Loucy (cell line): ENCODE measurements around the gene CENPU.

Source experiments
- H2AFZ ChIP-seq: fragments of 200-600 bp; sonication (generic); 2 replicates; pipeline ENCODE4 v1.6.0; 2016; ENCODE audit warnings: antibody characterized with exemption, mild to moderate bottlenecking, low read length, moderate library complexity
- H3F3A ChIP-seq: fragments of 200-600 bp; 2 replicates; pipeline ENCODE4 v1.6.0; 2016; ENCODE audit warnings: antibody characterized with exemption, low read depth, mild to moderate bottlenecking
- H3K27me3 ChIP-seq: fragments of 200-600 bp; sonication (generic); 2 replicates; pipeline ENCODE4 v1.6.1; 2014; ENCODE audit warnings: low read length, mild to moderate bottlenecking; ENCODE audit not compliant: insufficient read depth, poor library complexity, severe bottlenecking
- H3K36me3 ChIP-seq: fragments of 200-600 bp; sonication (generic); 2 replicates; pipeline ENCODE4 v1.6.1; 2016; ENCODE audit warnings: low read length; ENCODE audit not compliant: insufficient read depth
- H3K4me1 ChIP-seq: fragments of 200-600 bp; sonication (generic); 2 replicates; pipeline ENCODE4 v1.5.1; 2014; ENCODE audit warnings: low read length, mild to moderate bottlenecking; ENCODE audit not compliant: insufficient read depth, poor library complexity, severe bottlenecking
- H3K4me2 ChIP-seq: fragments of 200-600 bp; sonication (generic); 2 replicates; pipeline ENCODE4 v1.6.0; 2014; ENCODE audit warnings: antibody characterized with exemption, low read length, low read depth, mild to moderate bottlenecking; ENCODE audit not compliant: poor library complexity, severe bottlenecking
- H3K4me3 ChIP-seq: fragments of 200-600 bp; sonication (generic); 2 replicates; pipeline ENCODE4 v1.5.1; 2014; ENCODE audit warnings: low read length, mild to moderate bottlenecking, mixed read lengths; ENCODE audit not compliant: poor library complexity, severe bottlenecking
- H3K79me2 ChIP-seq: fragments of 200-600 bp; sonication (generic); 2 replicates; pipeline ENCODE4 v1.6.1; 2014; ENCODE audit warnings: low read length; ENCODE audit not compliant: insufficient read depth
- H3K9ac ChIP-seq: fragments of 200-600 bp; sonication (generic); 2 replicates; pipeline ENCODE4 v1.6.0; 2014; ENCODE audit warnings: mild to moderate bottlenecking, low read depth, low read length, moderate library complexity; ENCODE audit not compliant: poor library complexity, severe bottlenecking
- H3K9me2 ChIP-seq: fragments of 200-600 bp; sonication (generic); replicated peaks from 2 replicates; pipeline ENCODE4 v1.6.1; 2016; ENCODE audit warnings: low read depth, low read length, mixed read lengths
- H3K9me3 ChIP-seq: fragments of 200-600 bp; sonication (generic); 2 replicates; pipeline ENCODE4 v1.6.1; 2014; ENCODE audit warnings: mild to moderate bottlenecking, antibody characterized with exemption, low read length, low read depth; ENCODE audit not compliant: insufficient read depth
- H4K20me1 ChIP-seq: fragments of 200-600 bp; sonication (generic); 2 replicates; pipeline ENCODE4 v1.6.0; 2014; ENCODE audit warnings: antibody characterized with exemption, low read length, mild to moderate bottlenecking; ENCODE audit not compliant: insufficient read depth, poor library complexity, severe bottlenecking
- CTCF ChIP-seq: fragments of 200-600 bp; sonication (generic); conservative IDR thresholded peaks from 2 replicates; pipeline ENCODE4 v1.5.1; 2014; ENCODE audit warnings: mild to moderate bottlenecking, antibody characterized with exemption, low read length
- EZH2phosphoT487 ChIP-seq: fragments of 200-600 bp; IDR thresholded peaks from 2 replicates; pipeline ENCODE4 v1.6.1; 2018; ENCODE audit warnings: antibody characterized with exemption, mild to moderate bottlenecking, moderate library complexity, borderline replicate concordance

CENPU gene

GRCh38 chr4:184651899-184652298 lies 82.0 kb downstream of the CENPU start:
- H3K27me3 ChIP-seq: no peaks in the 10 kb centered on the region
- no peaks in the 10 kb centered on the region for H3K9me2 ChIP-seq
- H3K79me2 ChIP-seq: peaks cover 37% of the 10 kb centered on the region
- TF ChIP-seq EZH2phosphoT487: no peak
- H3K4me3 ChIP-seq: peak overlapping the region; percentile 15
- peaks cover 21% of the 10 kb centered on the region for H4K20me1 ChIP-seq
- H3K9ac ChIP-seq: no peak overlapping the region
- peak overlapping the region; percentile 20 for H3K4me2 ChIP-seq
- no peak overlapping the region for H2AFZ ChIP-seq
- no peaks in the 10 kb centered on the region for H3K36me3 ChIP-seq
- H3K4me1 ChIP-seq: peaks cover 22% of the 10 kb centered on the region
- 0 out of 2 replicates have a peak, but pooled peaks cover 2% of the 10 kb centered on the region for H3F3A ChIP-seq
- H3K9me3 ChIP-seq: no peaks in the 10 kb centered on the region

- peak overlapping the region; percentile 92 for H3K9ac ChIP-seq
- H3K4me2 ChIP-seq: peak overlapping the region; percentile 67
- peak overlapping the region; percentile 49 for H2AFZ ChIP-seq
- peaks cover 34% of the 10 kb centered on the region for H3K4me1 ChIP-seq
- no peaks in the 10 kb centered on the region for H3K27me3 ChIP-seq
- peaks cover 38% of the 10 kb centered on the region for H4K20me1 ChIP-seq
- peaks cover 54% of the 10 kb centered on the region for H3K79me2 ChIP-seq
- H3K9me3 ChIP-seq: no peaks in the 10 kb centered on the region
- no peak for TF ChIP-seq EZH2phosphoT487
- H3K4me3 ChIP-seq: peak overlapping the region; percentile 82
- H3K9me2 ChIP-seq: no peaks in the 10 kb centered on the region
- H3F3A ChIP-seq: 0 out of 2 replicates have a peak, but pooled peaks cover 2% of the 10 kb centered on the region
- H3K36me3 ChIP-seq: no peaks in the 10 kb centered on the region
Measured at GRCh38 chr4:184649971-184650855, 83.7 kb downstream of the CENPU start.

- no peaks in the 10 kb centered on the region for H3K27me3 ChIP-seq
- TF ChIP-seq EZH2phosphoT487 (no peak), CTCF (no peak; the same call in 1 of the 2 replicates)
- no peaks in the 10 kb centered on the region for H3K9me3 ChIP-seq
- H3K9ac ChIP-seq: peak within 1 kb of the TSS; percentile 96
- H3K9me2 ChIP-seq: no peaks in the 10 kb centered on the region
- peaks cover 63% of the 10 kb centered on the region for H3K79me2 ChIP-seq
- 0 out of 2 replicates have a peak, but pooled peaks cover 2% of the 10 kb centered on the region for H3F3A ChIP-seq
- peaks cover 42% of the 10 kb centered on the region for H3K4me1 ChIP-seq
- peak within 1 kb of the TSS; percentile 53 for H2AFZ ChIP-seq
- H3K36me3 ChIP-seq: no peaks in the 10 kb centered on the region
- H3K4me2 ChIP-seq: peak within 1 kb of the TSS; percentile 98
- peak within 1 kb of the TSS; percentile 92 for H3K4me3 ChIP-seq
- peaks cover 45% of the 10 kb centered on the region for H4K20me1 ChIP-seq
Measured at GRCh38 chr4:184649026-184649970, 84.6 kb downstream of the CENPU start, which contains the start of the genes CASP3 and PRIMPOL. Gene CASP3 (minus strand): TSS chr4:184649447. CDS start chr4:184638453, 10,994 bp downstream. Gene PRIMPOL (plus strand): TSS chr4:184649738. CDS start chr4:184657141, 7,403 bp downstream.
